ENCODE results near the gene SPRY4.
"Not testable (repeated sequence)": the region's sequence is repeated elsewhere in the genome, so short reads cannot be mapped to it uniquely, and the experiment has no call there.

SPRY4 gene

DNA sequence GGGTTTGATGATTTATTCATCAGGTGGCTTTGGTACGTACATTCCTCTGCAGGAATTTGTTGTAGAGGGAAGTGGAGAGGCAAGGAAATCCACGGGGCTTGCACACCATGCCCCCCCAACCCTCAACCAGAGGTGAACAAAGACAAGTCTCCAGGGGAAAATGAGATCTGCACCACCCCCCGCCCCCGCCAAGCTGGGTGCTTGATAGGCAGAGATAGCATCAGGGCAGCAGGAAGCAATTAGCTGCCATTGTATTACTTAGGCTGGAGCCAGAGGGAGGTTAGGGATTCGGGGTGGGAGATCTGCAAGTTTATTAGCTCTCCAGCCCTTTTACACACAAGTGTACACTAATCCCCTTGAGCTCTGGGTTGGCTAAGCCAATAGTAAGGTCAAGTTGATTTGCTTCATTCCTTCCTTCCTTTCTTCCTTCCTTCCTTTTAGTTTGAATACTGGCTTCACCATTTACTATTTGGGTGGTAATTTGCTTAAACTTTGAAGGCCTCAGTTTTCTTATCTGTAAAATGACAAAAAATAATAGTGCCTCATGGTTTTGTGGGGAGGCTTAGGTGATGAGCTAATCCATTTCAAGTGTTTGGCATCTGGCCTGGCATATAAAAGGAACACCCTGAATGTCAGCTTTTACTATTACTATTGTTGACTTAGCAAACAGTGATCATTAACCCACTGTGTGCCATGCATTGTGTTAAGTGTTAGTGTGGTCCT is 34.1 kb downstream of the SPRY4 start:
- no peak for DNase-seq

DNA sequence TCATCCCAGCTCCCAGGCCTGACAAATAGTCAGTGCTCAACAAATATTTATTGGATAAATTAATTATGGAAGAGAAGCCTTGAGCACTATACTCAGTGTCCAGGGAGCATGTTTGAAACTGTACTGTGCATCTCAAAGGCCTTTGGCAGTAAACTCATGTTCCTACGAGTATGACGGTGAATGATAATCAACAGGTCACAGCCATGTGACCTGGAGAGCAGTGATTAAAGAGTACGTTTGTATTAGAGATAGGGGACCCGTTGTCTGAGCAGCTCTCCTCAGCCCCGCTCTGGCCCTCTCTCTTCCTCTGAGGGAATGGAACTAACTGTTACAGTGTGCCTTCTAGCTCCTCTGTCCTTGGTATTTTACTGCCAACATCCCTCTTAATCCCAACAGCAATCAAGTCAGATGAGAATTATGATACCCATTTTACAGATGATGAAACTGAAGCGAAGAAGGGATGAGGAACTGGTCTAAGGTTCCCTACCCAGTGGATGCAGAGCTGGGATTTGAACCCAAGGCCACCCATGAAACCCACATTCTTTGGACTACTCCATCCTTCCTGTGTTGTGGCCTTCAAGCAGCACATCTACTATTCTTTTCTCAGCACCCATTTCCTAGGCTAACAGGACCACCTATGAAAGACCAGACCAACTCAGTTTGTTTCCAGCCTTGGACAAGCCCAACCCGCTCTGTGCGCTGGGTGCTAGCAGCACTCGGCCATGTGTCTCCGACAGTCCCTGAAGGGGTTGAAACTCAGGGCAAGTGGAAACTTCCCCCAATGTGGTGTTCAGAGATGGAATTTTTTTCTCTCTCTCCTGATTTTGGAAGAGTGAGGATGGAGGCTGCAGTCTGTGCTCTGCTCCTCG is 34.9 kb downstream of the SPRY4 start:
- DNase-seq, result no peak

DNA sequence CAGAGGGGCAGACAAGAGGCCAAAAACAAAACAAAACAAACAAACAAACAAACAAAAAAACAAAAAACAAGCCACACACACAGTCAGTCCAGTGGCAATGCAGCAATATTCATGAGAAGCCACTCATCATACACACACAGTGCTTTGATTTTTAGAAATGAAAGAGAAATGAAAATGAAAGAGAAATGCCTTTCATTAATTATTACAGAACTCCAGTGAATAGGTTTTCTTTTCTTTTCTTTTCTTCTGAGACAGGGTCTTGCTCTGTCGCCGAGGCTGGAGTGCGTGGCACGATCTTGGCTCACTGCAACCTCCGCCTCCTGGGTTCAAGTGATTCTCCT is 36.9 kb downstream of the SPRY4 start:
- no peak for DNase-seq

DNA sequence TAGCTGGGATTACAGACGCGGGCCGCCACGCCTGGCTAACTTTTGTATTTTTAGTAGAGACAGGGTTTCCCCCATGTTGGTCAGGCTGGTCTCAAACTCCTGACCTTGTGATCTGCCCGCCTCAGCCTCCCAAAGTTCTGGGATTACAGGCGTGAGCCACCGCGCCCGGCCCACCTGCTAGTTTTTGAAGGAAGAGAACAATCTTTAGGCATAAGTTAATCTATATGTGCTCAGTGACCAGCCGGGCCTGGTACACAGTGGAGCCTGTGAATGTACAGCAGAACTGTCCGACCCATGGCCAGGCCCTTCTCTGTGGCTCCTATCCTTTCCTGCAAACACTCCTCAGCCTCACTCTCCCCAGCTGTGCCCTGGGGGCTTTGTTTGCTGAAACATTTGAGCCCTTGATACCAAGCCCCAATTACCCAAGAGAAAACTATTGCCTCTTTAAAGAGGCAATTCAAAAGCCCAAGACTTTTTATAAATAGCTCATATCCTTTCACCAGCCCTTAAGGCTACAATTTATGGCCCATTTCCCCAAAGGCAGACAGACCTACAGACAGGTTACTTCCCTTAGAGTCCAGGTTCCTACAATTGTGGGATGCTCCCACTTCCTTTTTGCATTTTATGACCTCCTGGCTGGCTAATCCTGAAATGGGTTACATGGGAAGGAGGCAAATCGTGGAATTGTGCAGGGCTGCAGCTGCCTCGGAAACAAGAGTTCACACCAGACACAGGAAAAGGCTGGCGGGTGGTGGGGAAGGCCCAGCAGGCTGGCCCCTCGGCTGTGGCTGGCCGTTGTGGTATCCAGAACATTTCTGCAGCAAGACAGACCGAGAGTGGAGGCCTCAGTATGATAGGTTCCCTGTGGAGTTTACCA is 37.5 kb downstream of the SPRY4 start:
- no peak for DNase-seq

DNA sequence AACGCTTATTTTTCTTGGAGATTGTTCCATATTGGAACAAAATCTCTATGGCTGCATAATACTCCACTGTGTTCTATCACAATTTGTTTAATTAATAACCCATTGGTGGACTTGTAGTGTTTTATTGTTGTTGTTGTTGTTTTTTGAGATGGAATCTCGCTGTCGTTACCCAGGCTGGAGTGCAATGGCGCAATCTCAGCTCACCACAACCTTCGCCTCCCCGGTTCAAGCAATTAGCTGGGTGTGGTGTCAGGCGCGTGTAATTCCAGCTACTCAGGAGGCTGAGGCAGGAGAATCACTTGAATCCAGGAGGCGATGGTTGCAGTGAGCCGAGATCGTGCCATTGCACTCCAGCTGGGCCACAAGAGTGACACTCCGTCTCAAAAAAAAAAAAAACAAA is 38.7 kb downstream of the SPRY4 start:
- no peak for DNase-seq

DNA sequence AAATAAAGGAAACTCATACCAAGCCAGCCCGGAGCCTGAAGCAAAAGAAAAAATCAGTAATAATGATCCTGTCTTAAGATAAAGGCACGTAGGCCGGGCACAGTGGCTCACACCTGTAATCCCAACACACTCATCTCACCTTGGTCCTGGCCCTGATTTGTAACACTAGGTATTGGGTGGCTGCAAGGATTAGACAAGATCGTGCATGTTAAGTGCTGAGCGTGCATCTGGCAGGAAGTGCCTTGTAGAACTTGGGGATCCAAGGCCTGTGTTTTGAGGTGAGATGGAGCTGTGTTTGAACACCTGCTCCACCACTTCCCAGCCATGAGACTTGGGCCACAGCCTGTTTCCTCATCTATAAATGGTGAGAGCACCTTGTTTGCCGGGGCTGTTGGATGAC is 41.5 kb downstream of the SPRY4 start:
- DNase-seq, result no peak

DNA sequence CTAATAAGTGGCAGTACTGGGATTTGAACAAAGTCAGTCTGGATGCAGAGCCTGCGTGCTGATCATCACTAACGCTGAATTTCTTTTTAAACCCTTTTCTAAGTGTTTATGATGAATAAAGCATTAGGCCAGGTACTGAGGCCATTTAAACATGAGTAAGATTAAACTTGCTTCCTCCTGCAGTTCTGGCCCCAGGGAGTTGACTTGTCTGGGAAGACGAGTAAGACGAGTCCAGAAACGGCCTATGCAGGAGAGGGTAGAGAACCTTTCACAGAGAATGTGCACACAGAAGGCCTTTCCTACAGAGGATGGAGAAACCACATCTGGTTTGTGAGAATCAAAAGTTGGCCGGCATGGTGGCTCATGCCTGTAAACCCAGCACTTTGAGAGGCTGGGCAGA is 42.9 kb downstream of the SPRY4 start:
- no peak for DNase-seq

DNA sequence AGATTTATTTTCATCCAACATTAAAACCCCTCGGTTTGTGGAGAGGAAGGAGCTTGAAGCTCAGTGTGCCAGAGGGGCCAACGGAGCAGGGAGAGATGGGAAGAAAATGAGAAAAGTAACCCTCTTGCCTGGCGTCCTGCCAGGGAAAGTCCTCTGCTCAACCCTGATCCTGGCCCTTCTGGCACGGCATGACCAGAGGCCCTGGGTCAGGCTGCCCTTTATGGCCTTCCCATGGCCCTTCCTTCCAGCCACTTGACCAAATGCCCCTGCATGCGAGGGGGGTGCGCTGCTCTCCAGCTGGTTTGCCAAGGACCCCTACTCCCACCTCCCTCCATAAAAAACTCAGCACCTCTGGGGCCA is 43.8 kb downstream of the SPRY4 start:
- no peak for DNase-seq

DNA sequence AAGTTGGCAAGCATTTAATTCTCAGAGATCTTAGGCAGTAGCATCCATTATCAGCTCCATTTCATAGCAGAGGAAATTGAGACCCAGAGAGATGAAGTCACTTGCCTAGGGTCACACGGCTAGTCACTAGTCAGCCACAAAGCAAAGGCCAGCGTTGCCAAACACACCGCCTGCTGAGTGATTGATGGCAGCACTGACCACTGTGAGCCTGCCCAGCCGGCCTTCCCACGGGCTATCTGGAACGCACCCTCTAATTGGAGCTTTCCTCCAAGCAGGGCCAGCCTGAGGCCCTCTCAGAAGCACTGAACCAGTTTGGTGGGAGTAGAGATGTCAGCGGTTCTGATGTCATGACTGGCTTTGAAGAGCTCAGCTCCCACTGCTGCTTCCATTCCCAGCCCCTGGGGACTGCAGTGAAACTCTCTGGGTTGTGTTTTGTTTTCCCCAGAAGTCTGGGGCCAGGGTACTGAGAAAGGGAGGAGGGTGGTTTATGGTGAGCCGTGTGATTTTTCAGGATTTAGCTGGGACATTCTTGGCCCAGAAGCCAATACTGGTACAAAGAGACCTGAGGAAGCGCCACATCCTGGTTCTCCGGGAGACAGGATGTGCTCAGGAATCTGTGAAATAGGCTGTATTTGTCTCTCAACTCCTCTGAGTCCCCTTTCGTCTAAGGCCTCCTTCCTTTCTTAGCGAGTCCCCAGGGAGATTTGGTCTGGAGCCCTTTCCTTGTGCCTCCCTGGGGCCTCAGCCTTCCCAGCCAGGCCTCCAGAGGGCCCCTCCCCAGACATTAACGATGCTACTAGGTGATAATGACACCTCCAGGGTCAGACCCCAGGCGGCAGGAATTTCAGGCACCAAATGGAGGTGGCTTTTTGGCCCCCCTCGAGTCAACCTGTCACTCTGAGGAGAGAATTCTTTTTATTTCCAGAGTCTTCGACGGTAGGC is 44.5 kb downstream of the SPRY4 start:
- DNase-seq, result no peak

DNA sequence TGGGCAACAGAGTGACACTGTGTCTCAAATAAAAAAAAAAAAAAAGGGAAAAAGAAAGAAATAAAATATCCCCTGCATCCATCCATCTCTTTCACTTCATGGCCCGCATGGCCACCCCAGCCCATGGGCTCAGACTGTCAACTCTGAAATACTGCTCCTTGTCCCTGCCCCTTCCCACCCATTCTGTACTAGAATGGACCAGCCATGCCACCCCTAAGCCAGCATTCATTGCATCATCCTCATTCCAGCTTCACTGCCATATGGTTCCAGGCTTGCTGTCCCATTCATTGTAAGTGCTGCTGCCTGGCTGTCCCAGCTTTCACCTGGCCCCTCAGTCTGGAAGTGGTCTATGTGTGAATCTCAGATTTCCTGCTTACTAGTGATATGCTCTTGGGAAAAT is 46.2 kb downstream of the SPRY4 start:
- DNase-seq, result no peak

DNA sequence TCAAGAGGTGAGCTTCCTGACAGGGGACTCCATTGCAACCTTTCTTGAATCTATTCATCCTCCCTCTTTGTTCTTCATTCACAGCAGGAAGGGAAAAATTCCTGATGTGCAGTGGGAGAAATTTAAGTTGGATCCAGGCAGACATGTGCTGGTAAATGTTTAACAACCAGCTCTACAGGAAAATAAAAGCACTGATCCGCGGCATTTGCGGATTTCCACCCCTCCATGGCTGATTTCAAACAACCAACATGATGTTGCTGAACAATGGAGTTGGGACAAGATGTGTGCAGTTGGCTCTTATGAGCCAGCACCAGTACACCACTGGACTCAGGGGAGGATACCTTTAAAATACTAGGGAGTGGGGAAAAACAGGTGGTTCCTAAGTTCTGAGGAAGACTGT is 47.0 kb downstream of the SPRY4 start:
- DNase-seq, result no peak

DNA sequence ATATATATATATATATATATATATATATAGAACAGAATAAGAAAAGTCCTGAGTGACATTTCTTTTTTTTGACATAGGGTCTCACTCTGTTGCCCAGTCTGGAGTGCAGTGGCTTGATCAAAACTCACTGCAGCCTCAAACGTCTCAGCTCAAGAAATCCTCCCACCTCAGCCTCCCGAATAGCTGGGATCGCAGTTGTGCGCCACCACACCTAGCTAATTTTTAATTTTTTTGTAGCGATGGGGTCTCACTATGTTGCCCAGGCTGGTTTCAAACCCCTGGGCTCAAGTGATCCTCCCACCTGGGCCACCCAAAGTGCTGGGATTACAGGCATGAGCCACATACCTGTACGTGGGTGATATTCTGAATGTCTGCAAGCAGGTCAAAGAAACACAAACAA is 48.3 kb downstream of the SPRY4 start:
- no peak for DNase-seq

DNA sequence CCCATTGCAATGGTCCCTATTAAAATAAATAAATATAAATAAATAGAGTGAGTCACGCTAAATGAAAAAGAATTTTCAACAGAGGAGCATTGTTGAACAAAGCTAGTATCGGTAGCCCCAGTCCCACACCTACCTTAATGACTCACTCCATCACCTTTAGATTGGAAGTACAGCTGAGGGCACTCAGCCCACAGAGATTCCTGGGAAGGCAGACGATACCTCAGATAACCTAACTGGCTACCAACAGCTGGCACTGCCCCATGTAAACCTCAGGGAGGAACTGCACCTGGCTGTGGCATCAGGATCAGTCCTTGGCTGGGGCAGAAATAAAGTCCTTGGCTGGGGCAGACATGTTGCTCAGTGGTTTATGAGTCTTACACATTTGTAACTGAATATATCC is 49.3 kb downstream of the SPRY4 start:
- no peak for DNase-seq

DNA sequence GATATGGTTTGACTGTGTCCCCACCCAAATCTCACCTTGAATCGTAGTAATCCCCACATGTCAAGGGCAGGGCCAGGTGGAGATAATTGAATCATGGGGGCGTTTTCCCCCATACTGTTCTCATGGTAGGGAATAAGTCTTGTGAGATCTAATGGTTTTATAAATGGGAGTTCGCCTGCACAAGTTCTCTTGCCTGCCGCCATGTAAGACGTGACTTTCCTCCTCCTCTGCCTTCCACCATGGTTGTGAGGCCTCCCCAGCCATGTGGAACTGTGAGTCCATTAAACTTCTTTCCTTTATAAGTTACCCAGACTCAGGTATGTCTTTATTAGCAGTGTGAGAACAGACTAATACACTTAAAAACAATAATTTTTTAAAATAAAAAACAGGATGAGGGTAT is 52.2 kb downstream of the SPRY4 start:
- not testable (repeated sequence) for DNase-seq

DNA sequence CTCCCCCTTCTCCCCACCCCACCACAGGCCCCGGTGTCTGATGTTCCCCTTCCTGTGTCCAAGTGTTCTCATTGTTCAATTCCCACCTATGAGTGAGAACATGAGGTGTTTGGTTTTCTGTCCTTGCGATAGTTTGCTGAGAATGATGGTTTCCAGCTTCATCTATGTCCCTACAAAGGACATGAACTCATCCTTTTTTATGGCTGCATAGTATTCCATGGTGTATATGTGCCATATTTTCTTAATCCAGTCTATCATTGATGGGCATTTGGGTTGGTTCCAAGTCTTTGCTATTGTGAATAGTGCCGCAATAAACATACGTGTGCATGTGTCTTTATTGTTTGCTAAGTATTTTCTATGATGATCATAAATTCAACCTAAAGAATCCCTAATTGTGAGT is 60.7 kb downstream of the SPRY4 start:
- not testable (repeated sequence) for DNase-seq

DNA sequence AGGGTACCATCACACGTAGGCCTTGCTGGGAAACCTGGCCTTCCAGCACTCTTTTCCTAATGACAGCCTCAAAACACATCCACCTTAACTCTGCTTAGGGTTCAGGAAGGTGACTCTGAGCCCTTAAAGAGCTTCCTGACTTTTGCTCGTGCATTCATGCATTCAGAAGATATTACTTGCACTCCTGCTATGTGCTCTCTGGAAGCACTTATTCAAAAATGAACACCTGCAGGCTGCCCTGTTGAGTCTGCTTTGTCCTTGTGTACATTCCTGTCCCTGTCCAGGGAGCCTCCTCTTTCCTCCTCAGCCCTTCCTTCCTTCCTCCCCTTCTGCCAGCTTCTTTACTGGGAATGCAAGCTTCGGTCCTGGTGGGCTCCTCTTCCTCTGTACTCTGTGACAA is 61.5 kb downstream of the SPRY4 start:
- DNase-seq, result no peak

DNA sequence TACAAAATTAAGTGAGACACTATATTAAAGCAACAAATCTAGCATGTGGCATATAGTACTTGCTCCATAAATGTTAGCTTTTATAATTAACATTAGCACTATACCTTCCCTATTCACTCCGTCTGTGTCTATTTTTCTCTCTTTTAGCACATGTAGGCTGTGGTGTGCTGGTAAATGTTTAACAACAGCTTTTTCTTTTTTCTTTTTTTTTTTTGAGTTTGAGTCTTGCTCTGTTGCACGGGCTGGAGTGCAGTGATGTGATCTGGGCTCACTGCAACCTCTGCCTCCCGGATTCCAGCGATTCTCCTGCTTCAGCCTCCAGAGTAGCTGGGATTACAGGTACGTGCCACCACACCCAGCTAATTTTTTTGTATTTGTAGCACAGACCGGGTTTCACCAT is 62.1 kb downstream of the SPRY4 start:
- no peak for DNase-seq
